Nephron progenitor cell (in vitro differentiated cells): ENCODE results near the gene IFT80.

Experiments used
- DNase-seq: peaks from one replicate; pipeline ENCODE4 v3.0.0; 2021
- H3K27ac Mint-ChIP-seq: 2 replicates; pipeline ENCODE4 v1.8.0; 2021; ENCODE audit warnings: mild to moderate bottlenecking, moderate library complexity, mixed read lengths
- H3K27me3 Mint-ChIP-seq: 2 replicates; pipeline ENCODE4 v1.8.0; 2021; ENCODE audit warnings: mild to moderate bottlenecking, low read depth, mixed read lengths; ENCODE audit not compliant: poor library complexity
- H3K36me3 Mint-ChIP-seq: 2 replicates; pipeline ENCODE4 v1.8.0; 2021; ENCODE audit warnings: low read depth, mixed read lengths
- H3K4me1 Mint-ChIP-seq: 2 replicates; pipeline ENCODE4 v1.8.0; 2021; ENCODE audit warnings: mixed read lengths
- H3K4me3 Mint-ChIP-seq: 2 replicates; pipeline ENCODE4 v1.8.0; 2021; ENCODE audit warnings: mild to moderate bottlenecking, moderate library complexity, mixed read lengths
- H3K9me3 Mint-ChIP-seq: 2 replicates; pipeline ENCODE4 v1.8.0; 2021; ENCODE audit warnings: mild to moderate bottlenecking, moderate library complexity, mixed read lengths
- TF ChIP-seq, protein P1 (sequence below): fragments of 200-600 bp; sonication (generic); IDR thresholded peaks from 2 replicates; pipeline ENCODE4 v1.5.0; 2021; ENCODE audit warnings: antibody characterized with exemption

IFT80 gene

DNA sequence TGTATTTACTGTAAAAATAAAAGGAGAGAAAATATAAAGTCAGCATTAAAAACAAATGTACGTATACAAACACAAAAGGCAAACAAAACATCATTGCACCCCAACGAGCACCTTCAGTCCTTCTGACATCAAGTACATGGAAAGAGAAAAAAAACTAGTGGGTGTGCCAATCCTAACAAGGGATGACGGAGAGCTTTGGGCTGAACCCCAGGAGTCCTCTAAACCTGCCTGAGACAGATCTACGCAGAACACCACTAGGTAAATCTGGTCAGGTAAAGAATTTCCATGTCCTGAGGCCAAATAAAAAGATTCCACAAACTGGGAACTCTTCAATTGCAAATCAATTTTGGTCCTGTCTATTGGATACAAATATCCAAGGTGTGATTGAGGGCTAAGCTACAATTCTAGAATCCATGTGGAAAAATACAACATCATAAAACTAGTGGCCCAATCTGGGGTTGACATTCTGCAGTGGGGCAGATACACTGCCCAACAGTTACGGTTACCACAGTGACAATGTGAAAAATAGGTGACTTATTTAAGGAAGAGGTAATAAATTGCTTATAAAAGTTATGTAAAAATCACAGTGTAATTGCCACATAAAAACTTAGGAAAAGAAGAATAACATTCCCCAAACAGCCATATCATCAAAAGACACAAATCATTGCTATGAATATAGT, 14.2 kb downstream of the IFT80 start:
- Mint-ChIP-seq H3K4me3 (no peak overlapping the region), H3K36me3 (peaks cover 14% of the 10 kb centered on the region), H3K27me3 (no peaks in the 10 kb centered on the region), H3K27ac (no peak overlapping the region), H3K4me1 (peaks cover 11% of the 10 kb centered on the region), H3K9me3 (no peaks in the 10 kb centered on the region)
- no peak for DNase-seq
- TF ChIP-seq, protein P1, sequence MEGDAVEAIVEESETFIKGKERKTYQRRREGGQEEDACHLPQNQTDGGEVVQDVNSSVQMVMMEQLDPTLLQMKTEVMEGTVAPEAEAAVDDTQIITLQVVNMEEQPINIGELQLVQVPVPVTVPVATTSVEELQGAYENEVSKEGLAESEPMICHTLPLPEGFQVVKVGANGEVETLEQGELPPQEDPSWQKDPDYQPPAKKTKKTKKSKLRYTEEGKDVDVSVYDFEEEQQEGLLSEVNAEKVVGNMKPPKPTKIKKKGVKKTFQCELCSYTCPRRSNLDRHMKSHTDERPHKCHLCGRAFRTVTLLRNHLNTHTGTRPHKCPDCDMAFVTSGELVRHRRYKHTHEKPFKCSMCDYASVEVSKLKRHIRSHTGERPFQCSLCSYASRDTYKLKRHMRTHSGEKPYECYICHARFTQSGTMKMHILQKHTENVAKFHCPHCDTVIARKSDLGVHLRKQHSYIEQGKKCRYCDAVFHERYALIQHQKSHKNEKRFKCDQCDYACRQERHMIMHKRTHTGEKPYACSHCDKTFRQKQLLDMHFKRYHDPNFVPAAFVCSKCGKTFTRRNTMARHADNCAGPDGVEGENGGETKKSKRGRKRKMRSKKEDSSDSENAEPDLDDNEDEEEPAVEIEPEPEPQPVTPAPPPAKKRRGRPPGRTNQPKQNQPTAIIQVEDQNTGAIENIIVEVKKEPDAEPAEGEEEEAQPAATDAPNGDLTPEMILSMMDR = no peak

DNA sequence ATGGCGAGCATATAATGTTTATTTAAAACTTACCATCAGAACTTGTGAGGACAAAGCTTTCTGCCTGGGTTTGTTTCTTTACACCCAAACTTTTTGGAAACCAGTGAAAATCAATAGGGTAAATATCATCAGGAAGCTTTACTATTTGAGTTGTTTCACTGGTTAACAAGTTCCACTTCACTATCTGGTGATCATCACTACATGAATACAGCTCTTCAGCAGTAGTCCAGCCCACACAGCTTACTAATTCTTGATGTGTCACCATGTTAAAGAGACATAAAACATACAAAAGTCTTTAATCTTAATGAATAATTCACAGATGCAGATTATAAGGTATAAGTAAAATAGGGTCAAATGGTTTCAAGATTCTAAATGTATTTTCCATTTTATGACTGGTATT, 17.6 kb downstream of the IFT80 start:
- no peaks in the 10 kb centered on the region for H3K27me3 Mint-ChIP-seq
- DNase-seq = no peak
- H3K4me1 Mint-ChIP-seq = peaks cover 13% of the 10 kb centered on the region
- TF ChIP-seq, protein P1 = no peak
- no peak overlapping the region for H3K27ac Mint-ChIP-seq
- peaks cover 15% of the 10 kb centered on the region for H3K36me3 Mint-ChIP-seq
- no peaks in the 10 kb centered on the region for H3K9me3 Mint-ChIP-seq
- no peak overlapping the region for H3K4me3 Mint-ChIP-seq

DNA sequence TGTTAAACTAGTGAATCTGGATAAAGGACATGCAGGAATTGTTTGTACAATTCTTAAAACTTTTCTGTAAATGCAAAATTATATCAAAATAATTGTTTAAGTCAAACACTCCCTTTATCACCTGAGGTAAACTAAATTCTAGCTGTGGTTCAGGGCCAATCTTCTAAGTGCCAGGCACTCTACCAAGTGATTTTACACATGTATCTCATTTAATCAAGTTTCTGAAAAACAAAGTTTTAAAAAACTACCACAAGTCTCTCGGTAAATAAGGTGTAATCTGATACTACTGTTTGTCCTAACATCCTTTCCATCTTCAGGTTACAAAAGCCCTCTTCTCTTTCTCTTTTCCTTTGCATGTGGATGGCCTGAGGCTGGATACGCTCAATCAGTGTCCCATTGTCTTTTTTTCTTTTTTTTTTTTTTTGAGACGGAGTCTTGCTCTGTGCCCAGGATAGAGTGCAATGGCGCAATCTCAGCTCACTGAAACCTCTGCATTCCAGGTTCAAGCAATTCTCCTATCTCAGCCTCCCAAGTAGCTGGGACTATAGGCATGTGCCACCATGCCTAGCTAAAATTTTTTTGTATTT, 19.3 kb downstream of the IFT80 start:
- Mint-ChIP-seq H3K27ac (peak overlapping the region; percentile 66), H3K9me3 (no peaks in the 10 kb centered on the region)
- no peak for DNase-seq

DNA sequence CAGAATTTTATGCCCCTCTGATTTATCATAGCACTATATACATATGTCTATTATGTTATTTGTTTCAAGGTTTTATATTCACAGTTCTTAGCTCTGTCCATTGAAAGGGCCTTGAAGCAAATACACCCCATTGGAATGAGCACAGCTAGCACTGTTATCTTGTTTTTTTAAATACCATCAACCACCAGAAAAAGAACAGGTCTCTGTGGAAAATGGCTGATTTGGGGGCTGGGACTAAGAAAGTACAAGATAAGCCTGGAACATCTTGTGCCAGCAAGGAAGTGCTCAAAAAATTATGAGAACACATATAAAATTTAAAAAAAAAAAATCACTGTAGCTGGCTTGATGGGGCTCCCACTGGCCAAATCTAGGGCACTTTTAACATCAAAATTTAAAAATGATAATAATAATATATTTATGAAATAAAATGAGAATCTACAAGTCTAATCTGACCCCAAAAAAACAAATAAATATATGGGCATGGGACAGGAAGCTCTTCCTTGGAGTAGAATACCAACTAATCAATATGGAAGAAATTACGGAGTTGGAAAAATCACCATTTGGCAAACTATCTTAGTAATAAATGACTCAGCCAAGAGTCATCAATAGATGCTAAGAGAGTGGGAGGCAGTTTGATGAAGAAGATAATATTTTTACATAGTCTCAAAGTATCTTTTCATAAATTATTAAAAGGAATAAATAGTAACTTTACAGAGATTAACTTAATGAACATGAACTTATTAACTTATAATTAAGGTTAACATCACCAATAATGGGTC, 20.5 kb downstream of the IFT80 start:
- no peaks in the 10 kb centered on the region for H3K27me3 Mint-ChIP-seq
- no peaks in the 10 kb centered on the region for H3K9me3 Mint-ChIP-seq
- no peak overlapping the region for H3K27ac Mint-ChIP-seq
- DNase-seq = no peak
- no peak overlapping the region for H3K4me3 Mint-ChIP-seq
- peaks cover 42% of the 10 kb centered on the region for H3K36me3 Mint-ChIP-seq
- peaks cover 5% of the 10 kb centered on the region for H3K4me1 Mint-ChIP-seq
- TF ChIP-seq, protein P1 = no peak

More for the DNA sequence above, 19.3 kb downstream of the IFT80 start:
- H3K4me1 Mint-ChIP-seq = peaks cover 10% of the 10 kb centered on the region
- H3K36me3 Mint-ChIP-seq = peaks cover 30% of the 10 kb centered on the region
- TF ChIP-seq, protein P1 = no peak
- H3K4me3 Mint-ChIP-seq = no peak overlapping the region
- no peaks in the 10 kb centered on the region for H3K27me3 Mint-ChIP-seq

DNA sequence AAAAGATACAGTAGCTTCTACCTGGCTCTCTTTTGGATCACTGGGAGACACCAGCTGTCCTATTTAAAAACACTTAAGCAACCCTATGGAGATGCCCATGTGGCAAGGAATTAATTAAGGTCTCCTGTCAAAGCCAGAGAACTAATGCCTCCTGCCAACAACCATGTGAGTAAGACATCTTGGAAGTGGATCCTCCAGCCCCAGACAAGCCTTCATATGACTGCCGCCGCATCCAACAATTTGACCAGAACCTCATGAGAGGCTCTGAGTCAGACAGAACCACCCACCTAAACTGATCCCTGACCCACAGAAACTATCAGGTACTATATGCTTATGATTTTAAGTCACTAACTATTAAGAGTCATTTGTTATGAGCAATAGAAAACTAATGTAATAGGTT, 22.3 kb downstream of the IFT80 start:
- Mint-ChIP-seq H3K4me1 (peaks cover 5% of the 10 kb centered on the region), H3K27me3 (no peaks in the 10 kb centered on the region), H3K27ac (no peak overlapping the region), H3K9me3 (no peaks in the 10 kb centered on the region), H3K36me3 (peaks cover 54% of the 10 kb centered on the region), H3K4me3 (no peak overlapping the region)
- TF ChIP-seq, protein P1 = no peak
- no peak for DNase-seq
